Activated T-cell treated with anti-CD3 and anti-CD28 coated beads for 24 hours (primary cell): ENCODE results near the gene ZBTB42.

Experiments used
- DNase-seq: peaks from one replicate; pipeline ENCODE4 v3.0.0-alpha.2; 2020; ENCODE audit warnings: low read depth

Gene ZBTB42

GRCh38 chr14:104800771-104801519 is at the start of gene ZBTB42:
Gene ZBTB42, plus strand, starts transcription at chr14:104801101. Its CDS starts 97 bp downstream, at chr14:104801198.
- peak; percentile 44 for DNase-seq

GRCh38 chr14:104751539-104752422 is 49.1 kb upstream of the ZBTB42 start:
- DNase-seq, result no peak

- no peak for DNase-seq
Observed at GRCh38 chr14:104752423-104752734, 48.5 kb upstream of the ZBTB42 start.

- peak; percentile 100 for DNase-seq
Observed at GRCh38 chr14:104752735-104753527, 48.0 kb upstream of the ZBTB42 start, which contains the start of gene SIVA1. Gene SIVA1, plus strand, starts transcription at chr14:104753147. Its CDS starts 55 bp downstream, at chr14:104753202.

GRCh38 chr14:104753528-104754212 is 47.2 kb upstream of the ZBTB42 start:
- DNase-seq, result no peak

GRCh38 chr14:104754213-104754851 is 46.6 kb upstream of the ZBTB42 start:
- DNase-seq, result no peak

GRCh38 chr14:104755621-104756020 is 45.3 kb upstream of the ZBTB42 start:
- no peak for DNase-seq

GRCh38 chr14:104756477-104757237 is 44.2 kb upstream of the ZBTB42 start:
- DNase-seq, result no peak

GRCh38 chr14:104757238-104757585 is 43.7 kb upstream of the ZBTB42 start:
- no peak for DNase-seq

- no peak for DNase-seq
Observed at GRCh38 chr14:104757681-104758392, 43.1 kb upstream of the ZBTB42 start.

GRCh38 chr14:104758981-104759969 is 41.6 kb upstream of the ZBTB42 start:
- DNase-seq, result no peak

- no peak for DNase-seq
Observed at GRCh38 chr14:104765517-104765916, 35.4 kb upstream of the ZBTB42 start.

- DNase-seq, result no peak
Observed at GRCh38 chr14:104766256-104766862, 34.5 kb upstream of the ZBTB42 start.

GRCh38 chr14:104766863-104767633 is 33.9 kb upstream of the ZBTB42 start:
- DNase-seq, result no peak

GRCh38 chr14:104767634-104767918 is 33.3 kb upstream of the ZBTB42 start:
- DNase-seq, result no peak

GRCh38 chr14:104768437-104769323 is 32.2 kb upstream of the ZBTB42 start:
- peak; percentile 87 for DNase-seq
